ENCODE data around the gene SLC10A1.

SLC10A1 gene

GRCh38 chr14:69796797-69797500 is at the start of gene SLC10A1:
SLC10A1 (minus strand) TSS chr14:69797241; CDS start chr14:69797155, 86 bp downstream.
- Histone ChIP-seq H3K4me1 (ENCODE audit: control insufficient read depth, insufficient read depth, low read length) (no peaks in the 10 kb centered on the region), H3K9ac (ENCODE audit: low read length in 2 of 2) (no peak within 1 kb of the TSS), H3K9me3 (ENCODE audit: control insufficient read depth in 2 of 2, low read length in 2 of 2) (no peaks in the 10 kb centered on the region), H3K27me3 (ENCODE audit: control insufficient read depth in 1 of 2, insufficient read depth in 2 of 2, low read length in 2 of 2) (no peaks in the 10 kb centered on the region), H3K36me3 (ENCODE audit: control insufficient read depth in 2 of 2, insufficient read depth in 2 of 2, low read length in 2 of 2) (no peaks in the 10 kb centered on the region), H3K27ac (ENCODE audit: low read length) (no peak within 1 kb of the TSS), H3K4me3 (ENCODE audit: low read length in 2 of 2) (no peak within 1 kb of the TSS)

- Histone ChIP-seq H3K4me1 (ENCODE audit: control insufficient read depth, insufficient read depth, low read length) (no peaks in the 10 kb centered on the region), H3K9me3 (ENCODE audit: control insufficient read depth in 2 of 2, low read length in 2 of 2) (no peaks in the 10 kb centered on the region), H3K4me3 (ENCODE audit: low read length in 2 of 2) (no peak overlapping the region)
These were observed 48.7 kb upstream of the SLC10A1 start for GRCh38 chr14:69845787-69846186.

GRCh38 chr14:69845050-69845581 is 48.1 kb upstream of the SLC10A1 start:
- Histone ChIP-seq H3K9me3 (ENCODE audit: control insufficient read depth in 2 of 2, low read length in 2 of 2) (no peaks in the 10 kb centered on the region), H3K4me1 (ENCODE audit: control insufficient read depth, insufficient read depth, low read length) (no peaks in the 10 kb centered on the region), H3K27me3 (ENCODE audit: control insufficient read depth in 1 of 2, insufficient read depth in 2 of 2, low read length in 2 of 2) (peaks cover 6 to 9% of the 10 kb centered on the region in 2 donors), H3K27ac (ENCODE audit: low read length) (no peak overlapping the region), H3K4me3 (ENCODE audit: low read length in 2 of 2) (no peak overlapping the region), H3K36me3 (ENCODE audit: control insufficient read depth in 2 of 2, insufficient read depth in 2 of 2, low read length in 2 of 2) (no peaks in the 10 kb centered on the region), H3K9ac (ENCODE audit: low read length in 2 of 2) (no peak overlapping the region)

More at GRCh38 chr14:69845787-69846186, 48.7 kb upstream of the SLC10A1 start:
- Histone ChIP-seq H3K9ac (ENCODE audit: low read length in 2 of 2) (no peak overlapping the region), H3K27me3 (ENCODE audit: control insufficient read depth in 1 of 2, insufficient read depth in 2 of 2, low read length in 2 of 2) (peaks cover 6 to 9% of the 10 kb centered on the region in 2 donors), H3K27ac (ENCODE audit: low read length) (no peak overlapping the region), H3K36me3 (ENCODE audit: control insufficient read depth in 2 of 2, insufficient read depth in 2 of 2, low read length in 2 of 2) (no peaks in the 10 kb centered on the region)

- H3K4me1 ChIP-seq (ENCODE audit: control insufficient read depth, insufficient read depth, low read length), result no peaks in the 10 kb centered on the region
- H3K9ac ChIP-seq (ENCODE audit: low read length in 2 of 2), result no peak overlapping the region
- H3K9me3 ChIP-seq (ENCODE audit: control insufficient read depth in 2 of 2, low read length in 2 of 2), result no peaks in the 10 kb centered on the region
- no peak overlapping the region for H3K27ac ChIP-seq (ENCODE audit: low read length)
- H3K36me3 ChIP-seq (ENCODE audit: control insufficient read depth in 2 of 2, insufficient read depth in 2 of 2, low read length in 2 of 2), result no peaks in the 10 kb centered on the region
- H3K4me3 ChIP-seq (ENCODE audit: low read length in 2 of 2), result no peak overlapping the region
- H3K27me3 ChIP-seq (ENCODE audit: control insufficient read depth in 1 of 2, insufficient read depth in 2 of 2, low read length in 2 of 2), result peaks cover 4 to 9% of the 10 kb centered on the region in 2 donors
These were observed 47.1 kb upstream of the SLC10A1 start for GRCh38 chr14:69844171-69844570.

GRCh38 chr14:69842686-69843420 is 45.8 kb upstream of the SLC10A1 start:
- peaks cover 4 to 5% of the 10 kb centered on the region in 2 donors for H3K27me3 ChIP-seq (ENCODE audit: control insufficient read depth in 1 of 2, insufficient read depth in 2 of 2, low read length in 2 of 2)
- H3K36me3 ChIP-seq (ENCODE audit: control insufficient read depth in 2 of 2, insufficient read depth in 2 of 2, low read length in 2 of 2), result no peaks in the 10 kb centered on the region
- H3K9me3 ChIP-seq (ENCODE audit: control insufficient read depth in 2 of 2, low read length in 2 of 2), result no peaks in the 10 kb centered on the region
- H3K9ac ChIP-seq (ENCODE audit: low read length in 2 of 2), result no peak overlapping the region
- no peak overlapping the region for H3K27ac ChIP-seq (ENCODE audit: low read length)
- H3K4me1 ChIP-seq (ENCODE audit: control insufficient read depth, insufficient read depth, low read length), result no peaks in the 10 kb centered on the region
- H3K4me3 ChIP-seq (ENCODE audit: low read length in 2 of 2), result no peak overlapping the region

- Histone ChIP-seq H3K27ac (ENCODE audit: low read length) (no peak overlapping the region), H3K9me3 (ENCODE audit: control insufficient read depth in 2 of 2, low read length in 2 of 2) (no peaks in the 10 kb centered on the region), H3K27me3 (ENCODE audit: control insufficient read depth in 1 of 2, insufficient read depth in 2 of 2, low read length in 2 of 2) (peaks cover 4 to 5% of the 10 kb centered on the region in 2 donors), H3K9ac (ENCODE audit: low read length in 2 of 2) (no peak overlapping the region), H3K4me3 (ENCODE audit: low read length in 2 of 2) (no peak overlapping the region), H3K36me3 (ENCODE audit: control insufficient read depth in 2 of 2, insufficient read depth in 2 of 2, low read length in 2 of 2) (no peaks in the 10 kb centered on the region), H3K4me1 (ENCODE audit: control insufficient read depth, insufficient read depth, low read length) (no peaks in the 10 kb centered on the region)
These were observed 44.6 kb upstream of the SLC10A1 start for GRCh38 chr14:69841656-69842055.

- H3K4me1 ChIP-seq (ENCODE audit: control insufficient read depth, insufficient read depth, low read length), result no peaks in the 10 kb centered on the region
- H3K27ac ChIP-seq (ENCODE audit: low read length), result no peak overlapping the region
- H3K36me3 ChIP-seq (ENCODE audit: control insufficient read depth in 2 of 2, insufficient read depth in 2 of 2, low read length in 2 of 2), result no peaks in the 10 kb centered on the region
- H3K27me3 ChIP-seq (ENCODE audit: control insufficient read depth in 1 of 2, insufficient read depth in 2 of 2, low read length in 2 of 2), result peaks cover 4 to 5% of the 10 kb centered on the region in 2 donors
- H3K9me3 ChIP-seq (ENCODE audit: control insufficient read depth in 2 of 2, low read length in 2 of 2), result no peaks in the 10 kb centered on the region
- H3K9ac ChIP-seq (ENCODE audit: low read length in 2 of 2), result no peak overlapping the region
- H3K4me3 ChIP-seq (ENCODE audit: low read length in 2 of 2), result no peak overlapping the region
These were observed 42.6 kb upstream of the SLC10A1 start for GRCh38 chr14:69839661-69840060.

GRCh38 chr14:69838881-69839416 is 41.9 kb upstream of the SLC10A1 start:
- peaks cover 2 to 5% of the 10 kb centered on the region in 2 donors for H3K27me3 ChIP-seq (ENCODE audit: control insufficient read depth in 1 of 2, insufficient read depth in 2 of 2, low read length in 2 of 2)
- no peaks in the 10 kb centered on the region for H3K4me1 ChIP-seq (ENCODE audit: control insufficient read depth, insufficient read depth, low read length)
- no peaks in the 10 kb centered on the region for H3K36me3 ChIP-seq (ENCODE audit: control insufficient read depth in 2 of 2, insufficient read depth in 2 of 2, low read length in 2 of 2)
- H3K27ac ChIP-seq (ENCODE audit: low read length), result no peak overlapping the region
- no peak overlapping the region for H3K9ac ChIP-seq (ENCODE audit: low read length in 2 of 2)
- H3K9me3 ChIP-seq (ENCODE audit: control insufficient read depth in 2 of 2, low read length in 2 of 2), result no peaks in the 10 kb centered on the region
- H3K4me3 ChIP-seq (ENCODE audit: low read length in 2 of 2), result no peak overlapping the region

GRCh38 chr14:69828879-69829278 is 31.8 kb upstream of the SLC10A1 start:
- H3K9ac ChIP-seq (ENCODE audit: low read length in 2 of 2), result no peak overlapping the region

GRCh38 chr14:69828354-69828753 is 31.3 kb upstream of the SLC10A1 start:
- Histone ChIP-seq H3K4me1 (ENCODE audit: control insufficient read depth, insufficient read depth, low read length) (no peaks in the 10 kb centered on the region), H3K4me3 (ENCODE audit: low read length in 2 of 2) (no peak overlapping the region), H3K36me3 (ENCODE audit: control insufficient read depth in 2 of 2, insufficient read depth in 2 of 2, low read length in 2 of 2) (no peaks in the 10 kb centered on the region), H3K9ac (ENCODE audit: low read length in 2 of 2) (no peak overlapping the region), H3K27me3 (ENCODE audit: control insufficient read depth in 1 of 2, insufficient read depth in 2 of 2, low read length in 2 of 2) (no peaks in the 10 kb centered on the region), H3K9me3 (ENCODE audit: control insufficient read depth in 2 of 2, low read length in 2 of 2) (peaks cover 0 to 3% of the 10 kb centered on the region in 2 donors), H3K27ac (ENCODE audit: low read length) (no peak overlapping the region)

More at GRCh38 chr14:69828879-69829278, 31.8 kb upstream of the SLC10A1 start:
- H3K4me3 ChIP-seq (ENCODE audit: low read length in 2 of 2), result no peak overlapping the region
- H3K9me3 ChIP-seq (ENCODE audit: control insufficient read depth in 2 of 2, low read length in 2 of 2), result peaks cover 0 to 3% of the 10 kb centered on the region in 2 donors
- H3K4me1 ChIP-seq (ENCODE audit: control insufficient read depth, insufficient read depth, low read length), result no peaks in the 10 kb centered on the region
- H3K36me3 ChIP-seq (ENCODE audit: control insufficient read depth in 2 of 2, insufficient read depth in 2 of 2, low read length in 2 of 2), result no peaks in the 10 kb centered on the region
- no peak overlapping the region for H3K27ac ChIP-seq (ENCODE audit: low read length)
- H3K27me3 ChIP-seq (ENCODE audit: control insufficient read depth in 1 of 2, insufficient read depth in 2 of 2, low read length in 2 of 2), result no peaks in the 10 kb centered on the region

Measured in stomach smooth muscle (tissue), 2 donors.